Activated CD4-positive, alpha-beta T cell treated with anti-CD3 and anti-CD28 coated beads, Interleukin-2, amount 50 U/mL, for 48 hours (primary cell): ENCODE results near the gene YES1.
"Not testable (repeated sequence)": the region's sequence is repeated elsewhere in the genome, so short reads cannot be mapped to it uniquely, and the experiment has no call there.

Source experiments
- DNase-seq, 2 experiments: peaks; one replicate each; pipeline ENCODE4 v3.0.0-alpha.2; 2020

The YES1 gene

DNA sequence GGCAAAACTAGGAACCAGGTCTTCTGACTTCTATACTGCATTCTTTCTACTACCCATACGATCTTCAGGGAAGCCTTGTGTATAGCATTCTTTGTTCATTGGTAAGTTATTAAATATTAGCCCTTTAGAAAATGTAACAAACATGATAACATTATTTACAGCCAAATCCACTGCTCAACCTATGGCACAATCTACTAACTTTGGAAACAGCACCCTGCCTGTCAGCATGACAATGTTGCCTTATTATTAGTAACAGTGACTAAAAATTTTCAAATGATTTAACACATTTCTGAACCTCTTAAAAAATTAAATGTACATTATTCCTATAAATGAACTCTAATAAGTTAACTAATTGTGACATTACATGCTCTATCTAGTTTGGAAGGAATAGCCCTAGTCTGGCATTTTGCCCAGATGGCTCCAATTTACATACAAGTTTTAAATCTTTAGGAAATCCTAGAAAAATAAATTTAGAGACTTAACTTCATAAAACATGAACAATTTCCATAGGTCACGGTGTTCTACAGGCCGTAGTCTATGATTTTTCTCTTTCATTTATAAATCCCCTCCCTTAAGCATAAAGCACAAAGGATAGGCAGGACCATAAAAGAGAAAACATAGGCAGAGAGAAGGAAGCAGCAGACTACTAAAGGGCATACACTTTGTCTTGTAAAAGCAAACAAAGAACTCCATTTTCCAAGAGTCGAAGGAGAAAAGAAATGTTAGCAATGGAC, 33.7 kb downstream of the YES1 start:
- DNase-seq, result no peak

DNA sequence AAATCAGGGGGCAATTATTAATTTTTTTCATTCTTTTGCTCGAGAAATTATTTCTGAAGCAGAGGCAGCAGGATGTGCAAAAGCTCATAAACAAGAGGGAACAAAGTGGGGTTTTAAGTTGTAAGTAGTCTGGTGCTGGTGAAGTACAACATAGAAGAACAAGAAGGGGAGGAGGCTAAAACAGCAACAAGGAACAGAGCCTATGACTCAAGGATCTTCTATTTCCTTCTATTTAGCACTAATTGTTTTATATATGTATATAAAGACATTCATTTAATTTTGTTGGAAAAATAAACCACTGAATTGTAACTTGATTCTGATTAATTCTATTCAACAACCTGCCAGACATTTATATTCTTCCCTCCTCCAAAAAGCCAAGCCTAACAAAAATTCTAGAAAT, 35.0 kb downstream of the YES1 start:
- no peak for DNase-seq

DNA sequence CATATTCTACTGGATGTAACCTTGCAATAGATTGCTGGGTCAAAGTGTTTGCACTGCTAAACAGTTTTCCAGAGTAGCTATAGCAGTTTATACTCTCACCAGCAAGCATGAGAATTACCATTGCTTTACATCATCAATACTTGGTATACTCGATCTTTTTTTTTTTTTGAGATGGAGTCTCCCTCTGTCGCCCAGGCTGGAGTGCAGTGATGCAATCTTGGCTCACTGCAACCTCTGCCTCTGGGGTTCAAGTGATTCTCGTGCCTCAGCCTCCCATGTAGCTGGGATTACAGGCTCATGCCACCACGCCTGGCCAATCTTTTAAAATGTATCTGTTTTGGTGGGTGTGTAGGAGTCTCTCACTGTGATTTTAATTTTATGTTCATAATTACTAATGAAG, 36.0 kb downstream of the YES1 start:
- DNase-seq, result not testable (repeated sequence)

DNA sequence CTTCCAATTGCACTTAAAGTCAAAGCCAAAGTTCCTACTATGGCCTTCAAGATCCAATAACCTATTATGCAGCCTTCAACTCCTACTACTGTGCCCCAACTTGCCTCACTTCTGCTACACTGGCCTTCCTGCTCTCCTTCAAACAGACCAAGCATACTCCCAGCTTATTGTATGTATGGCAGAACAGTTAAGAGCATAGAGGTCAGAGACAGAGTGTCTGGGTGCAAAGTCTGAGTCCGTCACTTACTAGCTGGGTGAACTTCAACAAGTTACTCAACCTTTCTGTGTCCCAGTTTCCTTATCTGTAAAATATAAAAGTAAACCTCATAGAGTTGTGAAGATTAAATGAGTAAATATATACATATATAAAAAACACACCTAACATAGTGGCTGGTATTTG, 37.2 kb downstream of the YES1 start:
- no peak for DNase-seq

GRCh38 chr18:773980-774624, 37.9 kb downstream of the YES1 start:
- no peak for DNase-seq

DNA sequence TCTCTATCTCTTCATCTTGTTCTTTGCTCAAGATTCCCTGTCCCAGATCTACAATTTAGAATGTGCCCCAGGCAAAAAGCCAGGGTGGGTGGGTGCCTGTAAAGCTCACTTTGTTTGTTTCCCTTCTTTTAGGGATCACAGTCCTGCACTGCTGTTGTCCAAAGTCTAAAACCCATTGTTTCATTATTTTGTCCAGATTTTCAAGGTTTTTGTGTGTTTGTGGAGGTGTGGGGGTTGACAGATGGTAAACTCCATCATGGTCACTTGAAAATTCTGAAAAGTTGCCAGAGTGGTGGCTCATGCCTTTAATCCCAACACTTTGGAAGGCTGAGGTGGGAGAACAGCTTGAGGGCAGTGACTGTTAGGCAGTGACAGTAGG, 41.5 kb downstream of the YES1 start:
- no peak for DNase-seq

DNA sequence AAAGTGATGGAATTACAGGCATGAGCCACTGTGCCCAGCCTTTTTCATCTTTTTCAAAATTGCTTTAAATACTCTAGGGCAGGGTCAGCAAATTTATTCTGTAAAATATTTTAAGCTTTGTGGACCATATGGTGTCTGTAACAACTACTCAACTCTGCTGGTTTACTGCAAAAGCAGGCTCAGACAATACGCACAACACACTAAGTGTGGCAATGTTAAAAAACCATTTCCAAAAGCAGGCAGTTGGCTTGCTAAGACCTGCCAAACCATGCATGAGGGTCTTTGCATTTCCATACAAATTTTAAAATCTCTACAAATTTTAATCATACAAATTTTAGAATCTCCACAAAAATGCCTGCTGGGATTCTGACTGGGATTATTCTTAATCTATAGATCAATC, 44.1 kb downstream of the YES1 start:
- DNase-seq, result no peak

GRCh38 chr18:767084-767882, 44.8 kb downstream of the YES1 start:
- no peak for DNase-seq

DNA sequence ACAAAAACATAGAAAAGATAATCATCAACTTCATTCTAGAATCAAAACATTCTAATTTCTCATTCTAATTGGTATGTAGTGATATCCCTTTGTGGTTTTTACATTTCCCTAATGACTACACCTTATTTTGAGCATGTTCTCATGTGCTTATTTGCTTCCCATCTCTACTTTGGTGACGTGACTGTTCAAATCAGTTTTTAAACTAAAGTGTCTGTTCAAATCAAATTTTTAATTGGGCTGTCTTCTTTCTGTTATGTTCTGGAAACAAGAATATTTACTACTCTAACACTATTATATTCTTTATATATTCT, 45.5 kb downstream of the YES1 start:
- no peak for DNase-seq

- DNase-seq, result no peak
Measured at GRCh38 chr18:765764-766549, 46.1 kb downstream of the YES1 start.

- DNase-seq, result not testable (repeated sequence)
Measured at GRCh38 chr18:759864-760263, 52.2 kb downstream of the YES1 start.

DNA sequence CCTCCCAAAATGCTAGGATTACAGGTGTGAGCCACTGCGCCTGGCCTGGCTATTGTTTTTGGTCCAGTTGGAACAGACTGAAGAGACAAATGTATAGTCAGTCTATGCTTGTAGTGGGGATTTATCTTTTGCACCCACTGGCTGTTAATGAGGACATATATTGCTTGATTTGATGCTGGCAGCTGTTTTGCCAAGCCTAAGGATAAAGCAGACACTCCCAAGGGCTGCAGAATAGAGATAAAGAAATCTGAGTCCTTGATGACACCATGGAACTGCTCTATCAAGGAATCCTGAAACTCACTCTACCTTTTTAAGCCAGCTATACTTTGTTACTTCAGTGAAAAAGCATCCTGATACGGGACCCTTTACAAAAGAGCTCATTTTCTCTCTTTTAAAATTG, 56.5 kb downstream of the YES1 start:
- no peak for DNase-seq

DNA sequence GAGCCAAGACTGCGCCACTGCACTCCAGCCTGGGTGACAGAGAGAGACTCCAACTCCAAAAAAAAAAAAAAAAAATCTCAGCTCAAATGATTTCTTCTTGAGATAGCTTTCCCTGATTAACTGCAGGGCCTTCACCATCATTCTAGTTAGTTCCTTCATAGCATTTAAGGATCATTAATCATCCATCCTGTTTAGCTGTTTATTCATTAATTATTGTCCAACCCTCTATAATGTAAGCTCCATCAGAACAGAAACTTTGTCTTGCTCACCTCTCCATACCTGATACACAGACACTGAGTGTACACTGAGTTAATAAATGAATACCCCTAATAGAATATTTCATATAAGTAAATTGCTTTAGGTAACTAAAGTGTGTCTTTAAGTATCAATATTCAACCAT, 57.4 kb downstream of the YES1 start:
- DNase-seq, result no peak

- no peak for DNase-seq
Measured at GRCh38 chr18:750456-750855, 61.6 kb downstream of the YES1 start.

GRCh38 chr18:744832-745597, 67.0 kb downstream of the YES1 start:
- no peak for DNase-seq

DNA sequence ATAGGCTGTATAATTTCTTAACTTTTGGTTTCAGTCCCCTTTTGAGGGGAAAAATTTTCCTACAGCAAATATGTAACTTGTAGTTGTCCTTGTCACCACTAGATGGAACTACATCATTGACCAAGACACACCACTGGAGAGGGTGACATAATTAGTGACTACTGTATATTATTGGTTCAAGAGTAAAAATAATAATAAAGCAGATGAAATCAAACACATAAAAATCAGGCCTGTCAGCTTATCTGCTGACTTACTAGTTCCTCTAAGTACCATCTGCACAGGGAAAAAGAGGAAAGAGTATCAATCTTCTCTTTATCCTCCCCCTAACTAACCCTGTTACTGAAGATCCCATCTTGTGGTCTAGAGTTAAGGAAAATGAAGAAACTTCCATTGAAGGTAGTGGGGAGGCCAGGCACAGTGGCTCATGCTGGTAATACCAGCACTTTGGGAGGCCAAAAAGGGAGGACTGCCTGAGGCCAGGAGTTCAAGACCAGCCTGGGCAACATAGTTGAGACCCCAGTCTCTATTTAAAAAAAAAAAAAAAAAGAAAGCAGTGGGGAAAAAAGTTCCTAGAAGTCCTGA, 70.0 kb downstream of the YES1 start:
- no peak for DNase-seq

GRCh38 chr18:732371-732770, 79.7 kb downstream of the YES1 start:
- DNase-seq, result no peak

DNA sequence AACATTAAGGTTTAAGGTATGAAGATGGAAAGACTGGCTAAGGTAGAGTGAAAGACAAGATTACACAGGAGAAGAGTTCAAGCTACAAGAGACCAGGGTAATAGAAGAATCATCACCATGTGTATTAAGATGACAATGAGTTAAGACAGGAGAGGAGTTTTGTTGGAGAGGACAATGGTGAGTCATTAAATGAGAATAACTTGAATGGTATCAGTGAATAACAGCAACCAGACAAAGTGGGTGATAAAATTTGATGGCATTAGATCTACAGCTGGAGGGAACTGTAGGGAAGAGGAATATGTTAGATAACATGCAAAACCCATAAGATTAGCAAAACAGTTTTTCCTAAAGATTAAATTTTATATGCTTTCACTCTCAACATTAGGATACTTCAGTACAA, 80.9 kb downstream of the YES1 start:
- DNase-seq, result no peak

GRCh38 chr18:730692-731091, 81.3 kb downstream of the YES1 start:
- DNase-seq, result no peak

DNA sequence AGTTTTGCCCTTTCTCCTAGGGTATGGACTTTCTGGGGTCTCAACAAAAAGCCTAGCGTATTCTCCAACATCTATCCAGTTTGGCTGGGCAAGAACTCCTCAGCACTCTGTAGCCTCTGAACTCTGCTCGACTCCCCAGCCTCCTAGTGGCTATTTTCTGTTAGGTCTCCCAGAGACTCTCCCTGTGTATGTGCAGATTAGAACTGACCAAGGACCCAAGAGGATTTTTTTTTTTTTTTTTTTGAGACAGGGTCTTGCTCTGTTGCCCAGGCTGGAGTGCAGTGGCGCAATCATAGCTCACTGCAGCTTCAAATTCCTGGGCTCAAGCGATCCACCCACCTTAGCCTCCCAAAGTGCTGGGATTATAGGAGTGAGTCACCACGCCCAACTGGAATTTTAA, 81.9 kb downstream of the YES1 start:
- not testable (repeated sequence) for DNase-seq

- DNase-seq, result no peak
Measured at GRCh38 chr18:725646-726045, 86.4 kb downstream of the YES1 start.

- no peak for DNase-seq
Measured at GRCh38 chr18:723541-724080, 88.4 kb downstream of the YES1 start.
